NB4 (cell line): Measurements from ENCODE around the gene IKBKE.

Experiments used
- POLR2A ChIP-seq: IDR thresholded peaks from 2 replicates; pipeline ENCODE4 v1.6.1; 2011; ENCODE audit warnings: mild to moderate bottlenecking; ENCODE audit not compliant: insufficient read length; ENCODE audit errors: extremely low read depth
- TF ChIP-seq, protein P1 (sequence below): IDR thresholded peaks from one replicate; pipeline ENCODE4 v1.5.1; 2012; ENCODE audit warnings: low read depth, low read length
- TF ChIP-seq, protein P2 (sequence below): IDR thresholded peaks from 2 replicates; pipeline ENCODE4 v1.6.1; 2011; ENCODE audit warnings: low read depth, low read length

DNA sequence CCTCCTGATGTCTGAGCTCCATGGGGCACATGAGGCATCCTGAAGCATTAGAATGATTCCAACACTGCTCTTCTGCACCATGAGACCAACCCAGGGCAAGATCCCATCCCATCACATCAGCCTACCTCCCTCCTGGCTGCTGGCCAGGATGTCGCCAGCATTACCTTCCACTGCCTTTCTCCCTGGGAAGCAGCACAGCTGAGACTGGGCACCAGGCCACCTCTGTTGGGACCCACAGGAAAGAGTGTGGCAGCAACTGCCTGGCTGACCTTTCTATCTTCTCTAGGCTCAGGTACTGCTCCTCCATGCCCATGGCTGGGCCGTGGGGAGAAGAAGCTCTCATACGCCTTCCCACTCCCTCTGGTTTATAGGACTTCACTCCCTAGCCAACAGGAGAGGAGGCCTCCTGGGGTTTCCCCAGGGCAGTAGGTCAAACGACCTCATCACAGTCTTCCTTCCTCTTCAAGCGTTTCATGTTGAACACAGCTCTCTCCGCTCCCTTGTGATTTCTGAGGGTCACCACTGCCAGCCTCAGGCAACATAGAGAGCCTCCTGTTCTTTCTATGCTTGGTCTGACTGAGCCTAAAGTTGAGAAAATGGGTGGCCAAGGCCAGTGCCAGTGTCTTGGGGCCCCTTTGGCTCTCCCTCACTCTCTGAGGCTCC lies 26.0 kb downstream of the IKBKE start:
- TF ChIP-seq POLR2A: no peak
- TF ChIP-seq, protein P1, sequence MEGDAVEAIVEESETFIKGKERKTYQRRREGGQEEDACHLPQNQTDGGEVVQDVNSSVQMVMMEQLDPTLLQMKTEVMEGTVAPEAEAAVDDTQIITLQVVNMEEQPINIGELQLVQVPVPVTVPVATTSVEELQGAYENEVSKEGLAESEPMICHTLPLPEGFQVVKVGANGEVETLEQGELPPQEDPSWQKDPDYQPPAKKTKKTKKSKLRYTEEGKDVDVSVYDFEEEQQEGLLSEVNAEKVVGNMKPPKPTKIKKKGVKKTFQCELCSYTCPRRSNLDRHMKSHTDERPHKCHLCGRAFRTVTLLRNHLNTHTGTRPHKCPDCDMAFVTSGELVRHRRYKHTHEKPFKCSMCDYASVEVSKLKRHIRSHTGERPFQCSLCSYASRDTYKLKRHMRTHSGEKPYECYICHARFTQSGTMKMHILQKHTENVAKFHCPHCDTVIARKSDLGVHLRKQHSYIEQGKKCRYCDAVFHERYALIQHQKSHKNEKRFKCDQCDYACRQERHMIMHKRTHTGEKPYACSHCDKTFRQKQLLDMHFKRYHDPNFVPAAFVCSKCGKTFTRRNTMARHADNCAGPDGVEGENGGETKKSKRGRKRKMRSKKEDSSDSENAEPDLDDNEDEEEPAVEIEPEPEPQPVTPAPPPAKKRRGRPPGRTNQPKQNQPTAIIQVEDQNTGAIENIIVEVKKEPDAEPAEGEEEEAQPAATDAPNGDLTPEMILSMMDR: no peak
- TF ChIP-seq, protein P2, sequence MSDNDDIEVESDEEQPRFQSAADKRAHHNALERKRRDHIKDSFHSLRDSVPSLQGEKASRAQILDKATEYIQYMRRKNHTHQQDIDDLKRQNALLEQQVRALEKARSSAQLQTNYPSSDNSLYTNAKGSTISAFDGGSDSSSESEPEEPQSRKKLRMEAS: no peak
